A549 treated with ZK216348 at 1 μM for 4 hours (cell line): ENCODE results near the gene ZNF761. TPM values are rescaled to one million over a fixed set of nuclear protein-coding genes. Genes with fewer than 3 reads are reported as not detected.

Experiments used
- total RNA-seq: library from RNA; stranded (reverse); fragments of 200-300 nt; extraction: Qiagen RNA extraction; gene quantifications from 5 replicates; pipeline ENCODE4 v1.2.3, GENCODE V29; 2022; ENCODE audit warnings: low read depth

ZNF761 gene
- total RNA-seq = 7.4 to 9.2 TPM (median 7.9 TPM) in 5 replicates

GRCh38 chr19:53431399-53432087, at the start of gene ZNF761:
Gene ZNF761, plus strand, starts transcription at chr19:53431984. Its CDS starts 15,285 bp downstream, at chr19:53447269.

GRCh38 chr19:53394974-53395839, 36.6 kb upstream of the ZNF761 start, which contains the start of gene ZNF765:
Gene ZNF765, plus strand, starts transcription at chr19:53395149. Its CDS starts 2,867 bp downstream, at chr19:53398016.

GRCh38 chr19:53467485-53468262, 35.9 kb downstream of the ZNF761 start, which contains the start of gene ZNF813:
Gene ZNF813, plus strand, starts transcription at chr19:53467733. Its CDS starts 16,090 bp downstream, at chr19:53483823.

Other genes with a start within 250 kb of the ZNF761 start
- not detected in 5 replicates for gene ZNF665, start 238.6 kb upstream of the ZNF761 start, total RNA-seq
- not detected in 5 replicates for gene ZNF677, start 177.1 kb upstream of the ZNF761 start, total RNA-seq
- not detected in 5 replicates for gene VN1R2, start 173.7 kb upstream of the ZNF761 start, total RNA-seq
- gene VN1R4, start 164.3 kb upstream of the ZNF761 start, total RNA-seq = not detected in 5 replicates
- 3.1 to 4.6 TPM (median 3.9 TPM) in 5 replicates for gene ZNF845, start 98.2 kb upstream of the ZNF761 start, total RNA-seq
- 0.12 to 0.97 TPM (median 0.33 TPM) in 5 replicates for gene ZNF525, start 66.3 kb upstream of the ZNF761 start, total RNA-seq
- 3.0 to 5.2 TPM (median 4.2 TPM) in 5 replicates for gene ZNF765, start 36.8 kb upstream of the ZNF761 start, total RNA-seq
- gene ZNF813, start 35.7 kb downstream of the ZNF761 start, total RNA-seq = 0.11 to 0.49 TPM (median 0.31 TPM) in 5 replicates
- gene ZNF331, start 106.2 kb downstream of the ZNF761 start, total RNA-seq = 11.9 to 15.4 TPM (median 14.2 TPM) in 5 replicates
- gene DPRX, start 200.0 kb downstream of the ZNF761 start, total RNA-seq = not detected in 5 replicates